ENCODE results near the gene CCL2. TPM values are rescaled to one million over a fixed set of nuclear protein-coding genes. Genes with fewer than 3 reads are reported as not detected.

The CCL2 gene
- polyA plus RNA-seq, 4 donors, result 13.8 to 22.4 (median 16.0) TPM

Other genes starting within 250 kb of the CCL2 start
- not detected for gene CCL7, start 14.9 kb downstream of the CCL2 start, polyA plus RNA-seq (ENCODE audit: insufficient read length in 4 of 4)
- gene CCL11, start 30.5 kb downstream of the CCL2 start, polyA plus RNA-seq (ENCODE audit: insufficient read length in 4 of 4), result 1 to 10 TPM in 3 of 4 donors, under 1 TPM in 1; 0.74 to 1.9 (median 1.3) TPM
- under 1 TPM in 2 of 4 donors, not detected in 2; 0.16 to 0.21 TPM for gene CCL8, start 64.2 kb downstream of the CCL2 start, polyA plus RNA-seq (ENCODE audit: insufficient read length in 4 of 4)
- under 1 TPM in 1 of 4 donors, not detected in 3; 0.21 TPM for gene CCL13, start 101.2 kb downstream of the CCL2 start, polyA plus RNA-seq (ENCODE audit: insufficient read length in 4 of 4)
- not detected for gene CCL1, start 107.9 kb downstream of the CCL2 start, polyA plus RNA-seq (ENCODE audit: insufficient read length in 4 of 4)

All from left renal cortex interstitium (tissue), 4 donors.